Mesenteric fat pad (tissue), 1 donor: ENCODE results near the gene OR6B2. TPM values are rescaled to one million over a fixed set of nuclear protein-coding genes. Genes with fewer than 3 reads are reported as not detected.
"Not testable (repeated sequence)": the region's sequence is repeated elsewhere in the genome, so short reads cannot be mapped to it uniquely, and the experiment has no call there.

Experiments
- DNase-seq: peaks from one replicate; pipeline ENCODE4 v3.0.0-alpha.2; 2020; ENCODE audit warnings: low spot score
- long read RNA-seq: library from polyadenylated mRNA; unstranded; transcript quantifications from one replicate; pipeline ENCODE4 v2.0.0, GENCODE V29; 2020
- total RNA-seq: library from RNA; stranded (reverse); fragmentation: NEBNext Ultra II Directional; extraction: Animal tissue kit (Norgen Biotek cat#: 25700); gene quantifications from one replicate; pipeline ENCODE4 v1.2.1, GENCODE V29; 2021
- donor health status: DM: yes; HTN: yes; CAD: no.

The OR6B2 gene
- total RNA-seq, result not detected
- long read RNA-seq, result 0 reads

- DNase-seq, result no peak
These were observed at the start of gene OR6B2 for GRCh38 chr2:240030379-240031094. Gene OR6B2, minus strand, starts transcription at chr2:240030429. Its CDS starts 0 bp downstream, at chr2:240030429.

GRCh38 chr2:240078631-240079030, 48.4 kb upstream of the OR6B2 start:
- no peak for DNase-seq

- DNase-seq, result no peak
These were observed 47.2 kb upstream of the OR6B2 start for GRCh38 chr2:240077442-240077841.

- DNase-seq, result no peak
These were observed 44.3 kb upstream of the OR6B2 start for GRCh38 chr2:240074545-240074944.

- no peak for DNase-seq
These were observed 40.7 kb upstream of the OR6B2 start for GRCh38 chr2:240070907-240071306.

- no peak for DNase-seq
These were observed 39.6 kb upstream of the OR6B2 start for GRCh38 chr2:240069829-240070228.

- DNase-seq, result no peak
These were observed 38.0 kb upstream of the OR6B2 start for GRCh38 chr2:240068193-240068592.

- DNase-seq, result no peak
These were observed 36.3 kb upstream of the OR6B2 start for GRCh38 chr2:240066489-240066888.

- DNase-seq, result no peak
These were observed 34.7 kb upstream of the OR6B2 start for GRCh38 chr2:240064898-240065297.

- no peak for DNase-seq
These were observed 30.9 kb upstream of the OR6B2 start for GRCh38 chr2:240060977-240061591.

- no peak for DNase-seq
These were observed 26.4 kb upstream of the OR6B2 start for GRCh38 chr2:240056678-240057077.

GRCh38 chr2:240055177-240055917, 25.1 kb upstream of the OR6B2 start:
- DNase-seq, result no peak

GRCh38 chr2:240053173-240054155, 23.2 kb upstream of the OR6B2 start, which contains the start of gene OR6B3:
Gene OR6B3, minus strand, starts transcription at chr2:240053521.
- DNase-seq, result no peak

GRCh38 chr2:240052524-240052923, 22.3 kb upstream of the OR6B2 start:
- no peak for DNase-seq

GRCh38 chr2:240051697-240052096, 21.5 kb upstream of the OR6B2 start:
- DNase-seq, result no peak

- DNase-seq, result no peak
These were observed 20.0 kb upstream of the OR6B2 start for GRCh38 chr2:240050278-240050677.

- DNase-seq, result no peak
These were observed 18.0 kb upstream of the OR6B2 start for GRCh38 chr2:240048237-240048636.

- no peak for DNase-seq
These were observed 14.9 kb upstream of the OR6B2 start for GRCh38 chr2:240045098-240045497.

- DNase-seq, result not testable (repeated sequence)
These were observed 13.9 kb upstream of the OR6B2 start for GRCh38 chr2:240044096-240044495.

GRCh38 chr2:240043279-240043989, 13.2 kb upstream of the OR6B2 start:
- DNase-seq, result no peak
